GM21515 (cell line): Measurements from ENCODE around the gene ELF2.
"Not testable (repeated sequence)": the region's sequence is repeated elsewhere in the genome, so short reads cannot be mapped to it uniquely, and the experiment has no call there.

Experiments
- ATAC-seq: cut with Tn5 transposase; IDR thresholded peaks from one replicate; pipeline ENCODE4 v1.9.1; 2021; ENCODE audit not compliant: unreplicated experiment

Gene ELF2

DNA sequence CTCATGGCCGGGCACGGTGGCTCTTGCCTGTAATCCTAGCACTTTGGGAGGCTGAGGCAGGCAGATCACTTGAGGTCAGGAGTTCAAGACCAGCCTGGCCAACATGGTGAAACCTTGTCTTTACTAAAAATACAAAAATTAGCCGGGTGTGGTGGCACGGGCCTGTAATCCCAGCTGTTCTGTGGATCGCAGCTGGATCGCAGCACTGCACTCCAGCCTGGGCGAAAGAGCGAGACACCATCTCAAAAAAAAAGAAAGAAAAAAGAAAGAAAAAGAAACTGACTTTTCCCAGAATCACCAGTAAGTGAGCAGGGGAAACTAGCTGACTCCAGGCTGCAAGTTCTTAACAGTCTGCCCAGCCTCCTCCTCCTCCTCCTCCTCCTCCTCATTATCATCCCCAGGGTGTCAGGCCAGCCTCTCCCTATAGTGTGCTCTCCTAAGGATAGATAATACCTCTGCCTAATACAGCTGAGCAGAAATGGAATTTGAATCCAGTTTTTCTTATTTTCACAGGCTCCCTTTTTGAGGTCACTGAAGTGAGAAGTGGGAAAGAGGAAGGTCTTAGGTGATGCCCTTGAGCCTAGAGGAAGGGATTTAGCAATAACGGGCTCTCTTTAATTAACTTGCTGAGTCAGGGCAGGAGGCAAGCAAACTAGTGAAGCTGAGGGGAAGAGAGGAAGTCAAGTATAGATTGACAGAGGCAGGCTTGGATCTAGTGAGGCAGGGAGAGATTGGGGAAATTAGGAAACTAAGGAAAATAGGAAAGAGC, 11.8 kb upstream of the ELF2 start:
- ATAC-seq: no peak

GRCh38 chr4:139184129-139184528, 7.1 kb upstream of the ELF2 start:
- no peak for ATAC-seq

GRCh38 chr4:139177869-139178619, 1.0 kb upstream of the ELF2 start:
- peak; percentile 66 for ATAC-seq

DNA sequence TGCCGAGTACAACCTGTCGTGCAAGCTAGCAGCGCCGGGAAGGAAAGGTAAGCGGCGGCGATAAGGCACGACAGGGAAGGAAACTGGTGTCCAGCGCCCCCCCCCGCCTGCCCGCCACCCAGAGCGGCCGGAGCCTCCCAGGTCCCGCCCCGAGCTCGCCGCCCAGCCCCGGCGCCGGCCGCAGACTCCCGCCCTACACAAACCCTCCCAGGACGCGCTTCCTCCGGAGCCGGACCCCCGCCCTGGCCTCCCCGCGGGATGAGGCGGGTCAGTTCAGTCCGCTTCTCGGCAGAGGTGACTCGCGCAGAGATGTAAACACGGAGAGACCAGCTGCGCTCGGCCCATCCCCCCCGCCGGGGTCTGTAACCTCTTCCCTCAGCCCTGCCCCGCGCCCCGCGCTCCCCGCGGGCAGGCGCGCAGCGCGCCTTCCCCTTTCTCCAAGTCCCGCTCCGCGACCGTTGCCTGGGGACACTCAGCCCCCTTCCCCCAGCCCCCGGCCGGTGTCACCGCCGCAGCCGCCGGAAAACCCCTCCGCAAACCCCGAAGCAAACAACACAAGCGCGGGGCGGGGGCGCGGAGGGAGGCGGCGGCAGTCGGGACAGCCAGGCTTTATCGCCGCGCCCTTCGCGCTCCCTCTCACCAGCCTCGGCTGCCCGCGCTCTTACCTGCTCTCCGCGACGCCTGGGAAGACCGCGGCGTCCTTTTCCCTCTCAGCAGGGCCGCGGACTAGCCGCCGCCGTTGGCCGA, 543 bp downstream of the ELF2 start:
- ATAC-seq: peak; percentile 17

GRCh38 chr4:139175646-139176301, 1.2 kb downstream of the ELF2 start:
- no peak for ATAC-seq

- no peak for ATAC-seq
Measured at GRCh38 chr4:139171876-139172691, 4.9 kb downstream of the ELF2 start.

GRCh38 chr4:139170932-139171331, 6.1 kb downstream of the ELF2 start:
- no peak for ATAC-seq

DNA sequence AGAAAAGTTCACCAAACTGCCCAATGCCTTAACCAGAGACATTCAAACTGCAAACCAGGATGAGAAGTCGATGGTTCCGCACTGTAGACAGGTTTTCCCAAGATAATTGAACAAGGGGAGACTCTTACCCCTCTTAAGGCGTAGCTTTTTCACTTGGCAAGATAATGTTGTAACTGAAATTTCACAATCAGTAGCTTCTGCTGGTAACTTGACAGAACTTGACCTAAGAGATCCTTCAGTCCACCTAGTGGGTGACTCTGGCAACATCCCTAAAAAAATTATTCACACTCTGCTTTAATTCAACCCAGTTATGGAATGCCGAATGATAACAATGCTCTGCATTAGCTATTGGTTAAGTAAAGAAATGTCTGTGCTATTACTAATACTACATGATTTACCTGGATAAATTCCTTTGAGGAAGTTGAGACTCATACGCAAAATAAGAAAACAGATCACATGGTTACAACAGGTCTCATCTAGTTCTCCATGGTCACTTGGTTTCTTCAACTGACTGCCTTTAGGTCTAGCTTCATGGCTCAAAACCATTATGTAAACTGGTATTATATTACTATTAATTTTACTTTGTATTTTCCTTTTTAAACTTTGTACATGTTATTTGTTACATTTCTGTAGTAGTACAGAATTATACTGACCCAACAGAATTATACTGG, 9.1 kb downstream of the ELF2 start:
- ATAC-seq: no peak

- ATAC-seq: no peak
Measured at GRCh38 chr4:139164731-139165130, 12.3 kb downstream of the ELF2 start.

GRCh38 chr4:139163806-139164206, 13.2 kb downstream of the ELF2 start:
- no peak for ATAC-seq

- not testable (repeated sequence) for ATAC-seq
Measured at GRCh38 chr4:139157977-139158376, 19.0 kb downstream of the ELF2 start.

DNA sequence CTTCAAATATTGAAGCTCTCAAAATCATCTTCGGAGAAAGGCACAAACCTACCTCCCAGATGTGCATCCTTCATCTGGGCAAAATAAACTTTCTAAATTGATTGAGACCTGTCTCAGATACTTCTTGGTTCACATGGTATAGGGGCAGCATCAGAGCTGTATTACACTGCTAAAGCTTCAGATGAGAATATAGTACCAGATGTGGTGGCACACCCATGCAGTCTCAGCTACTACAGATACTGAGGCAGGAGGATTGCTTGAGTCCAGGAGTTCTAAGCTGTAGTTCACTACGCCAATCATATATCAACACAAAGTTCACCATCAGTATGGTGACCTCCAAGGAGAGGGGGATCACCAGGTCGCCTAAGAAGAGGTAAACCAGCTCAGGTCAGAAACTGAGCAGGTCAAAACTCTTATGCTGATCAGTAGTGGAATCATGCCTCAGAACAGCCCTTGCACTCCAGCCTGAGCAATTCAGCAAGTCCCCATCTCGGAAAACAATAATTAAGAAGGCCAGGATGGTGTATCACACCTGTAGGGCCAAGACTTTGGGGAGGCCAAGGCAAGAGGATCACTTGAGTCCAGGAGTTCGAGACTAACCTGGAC, 22.0 kb downstream of the ELF2 start:
- no peak for ATAC-seq

- no peak for ATAC-seq
Measured at GRCh38 chr4:139154538-139154937, 22.5 kb downstream of the ELF2 start.

DNA sequence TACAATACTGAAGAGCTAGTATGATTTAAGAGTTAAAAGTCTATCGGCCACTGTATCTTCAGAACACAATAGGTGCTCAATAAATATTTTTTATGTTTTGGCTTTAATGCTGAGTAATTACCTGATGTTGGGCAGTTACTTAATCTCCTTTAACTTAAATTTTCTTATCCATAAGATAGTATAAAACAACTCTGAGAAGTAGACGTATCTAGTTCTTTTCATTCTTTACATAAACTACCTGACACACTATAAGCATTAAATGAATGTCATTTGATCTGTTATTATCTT, 22.9 kb downstream of the ELF2 start:
- no peak for ATAC-seq

DNA sequence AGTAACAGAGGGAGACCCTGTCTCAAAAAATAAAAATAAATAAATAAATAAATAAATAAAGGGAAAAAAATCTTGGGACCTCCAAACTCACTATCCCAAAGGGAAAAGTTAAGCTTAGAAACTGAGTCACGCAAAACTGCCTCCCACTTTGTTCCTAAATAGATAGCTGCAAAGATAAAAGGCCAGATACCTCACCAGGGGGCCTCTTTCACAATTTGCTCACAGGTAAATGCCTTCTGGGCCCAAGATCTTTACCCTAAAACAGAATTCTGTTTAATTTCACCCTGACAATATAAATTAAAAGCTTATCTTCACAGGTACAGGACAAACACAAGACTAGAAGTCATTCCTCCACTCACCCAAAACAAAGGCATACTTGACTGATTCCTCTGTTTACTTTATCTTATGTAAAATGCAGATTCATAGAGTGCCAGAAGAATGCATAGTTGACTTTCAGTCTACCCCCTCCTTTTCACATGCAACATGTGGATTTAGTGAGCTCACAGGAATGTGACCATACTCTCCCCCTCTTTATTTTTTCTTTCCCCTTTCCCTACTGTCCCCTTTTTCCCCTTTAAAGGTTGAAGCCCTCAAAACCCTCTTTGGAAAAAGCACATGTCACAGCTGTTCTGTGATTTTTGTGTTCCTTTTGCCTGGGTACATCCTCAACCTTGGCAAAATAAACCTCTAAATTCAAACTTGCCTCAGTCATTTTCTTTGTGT, 23.4 kb downstream of the ELF2 start:
- ATAC-seq: no peak

- no peak for ATAC-seq
Measured at GRCh38 chr4:139152249-139152648, 24.8 kb downstream of the ELF2 start.

DNA sequence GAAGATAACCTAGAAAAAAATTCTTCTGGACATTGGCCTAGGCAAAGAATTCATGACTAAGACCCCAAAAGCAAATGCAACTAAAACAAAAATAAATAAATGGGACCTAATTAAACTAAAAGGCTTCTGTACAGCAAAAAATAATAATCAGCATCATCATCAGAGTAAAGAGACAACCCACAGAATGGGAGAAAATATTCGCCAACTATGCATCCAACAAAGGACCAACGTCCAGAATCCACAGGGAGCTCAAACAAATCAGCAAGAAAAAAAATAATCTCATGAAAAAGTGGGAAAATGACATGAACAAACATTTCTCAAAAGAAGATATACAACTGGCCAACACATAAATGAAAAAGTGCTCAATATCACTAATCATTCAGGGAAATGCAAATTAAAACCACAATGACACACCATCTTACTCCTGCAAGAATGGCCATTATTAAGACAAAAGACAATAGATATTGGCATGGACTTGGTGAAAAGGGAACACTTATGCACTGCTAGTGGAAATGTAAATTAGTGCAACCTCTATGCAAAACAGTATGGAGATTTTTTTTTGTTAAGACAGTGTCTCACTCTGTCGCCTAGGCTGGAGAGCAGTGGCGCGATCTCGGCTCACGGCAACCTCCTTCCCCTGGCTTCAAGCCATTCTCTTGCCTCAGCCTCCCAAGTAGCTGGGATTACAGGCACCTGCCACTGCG, 29.9 kb downstream of the ELF2 start:
- ATAC-seq: no peak

DNA sequence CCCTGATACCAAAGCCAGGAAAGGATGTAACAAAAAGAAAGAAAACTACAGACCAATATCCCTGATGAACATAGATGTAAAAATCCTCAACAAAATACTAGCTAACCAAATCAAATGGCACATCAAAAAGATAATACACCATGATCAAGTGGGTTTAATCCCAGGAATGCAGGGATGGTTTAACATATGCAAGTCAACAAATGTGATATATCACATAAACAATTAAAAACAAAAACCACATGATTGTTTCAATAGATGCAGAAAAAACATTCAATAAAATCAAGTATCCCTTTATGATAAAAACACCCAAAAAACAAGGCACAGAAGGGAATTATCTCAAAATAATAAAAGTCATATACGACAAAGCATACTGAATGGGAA, 31.5 kb downstream of the ELF2 start:
- no peak for ATAC-seq
